Fibroblast of lung (primary cell): ENCODE measurements around the gene ISLR2.

ENCODE experiments used
- CTCF ChIP-seq, 2 donors: IDR thresholded peaks in 1 of 2; conservative IDR thresholded peaks in 1 of 2; 1 replicate in 1 of 2; 2 replicates in 1 of 2; pipeline ENCODE4 v1.5.1; 2011 to 2012; ENCODE audit warnings: low read length in 2 of 2, control low read depth in 1 of 2, inconsistent platforms in 1 of 2, low read depth in 1 of 2, mild to moderate bottlenecking in 1 of 2
- EZH2 ChIP-seq: IDR thresholded peaks from 2 replicates; pipeline ENCODE4 v1.5.1; 2012; ENCODE audit warnings: low read length, control low read depth, mild to moderate bottlenecking; ENCODE audit errors: missing control alignments

DNA sequence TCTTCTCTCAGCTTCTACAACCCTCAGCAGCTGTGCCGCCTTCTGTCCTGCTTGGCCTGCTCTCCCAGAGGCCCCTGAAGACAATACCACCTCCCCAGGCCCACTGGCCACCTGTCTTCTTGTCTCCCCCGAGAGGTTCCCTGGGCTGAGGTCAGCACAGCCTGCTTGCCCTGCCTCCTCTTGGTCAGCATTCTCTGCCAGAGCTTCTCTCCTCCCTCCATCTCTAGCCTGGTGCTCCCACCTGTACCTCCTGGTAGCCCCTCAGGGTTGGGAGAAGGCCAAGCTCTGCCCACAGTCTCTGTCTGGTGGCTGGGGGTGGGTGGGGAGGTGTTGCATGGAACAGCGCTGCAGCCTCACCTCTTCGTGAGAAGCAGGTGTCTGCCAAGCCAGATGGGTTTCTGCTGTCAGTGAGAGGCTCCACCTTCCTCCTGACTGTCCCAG is 37.5 kb downstream of the ISLR2 start:
- TF ChIP-seq CTCF (conservative IDR thresholded peaks at IDR 0.05 in 1 of 2, IDR thresholded peaks at IDR 0.05 in 1 of 2; ENCODE audit: low read depth in 1 of 2, low read length in 2 of 2) (no peak), EZH2 (no peak)
